Measurements from ENCODE around the gene KIF2A. TPM values are rescaled to one million over a fixed set of nuclear protein-coding genes. Genes with fewer than 3 reads are reported as not detected.

Gene KIF2A
- total and polyA plus RNA-seq, 9 of the 15 experiments (the other 6 are each of a cell fraction or from before 2014, with no cell fraction given): 42.6 to 126 (median 77.6) TPM

GRCh38 chr5:62305715-62306322 is at the start of gene KIF2A (continued):
- no peak; the same call in 1 of the 2 replicates for TF ChIP-seq ZNF197 (CRISPR knock-in tag; IDR thresholded peaks at IDR 0.05; ENCODE audit: low read depth)
- peak; percentile 84 for TF ChIP-seq KLF1 (tag; IDR thresholded peaks at IDR 0.05)
- TF ChIP-seq TEAD4 (IDR thresholded peaks at IDR 0.05; ENCODE audit: low read length): peak; percentile 52
- TF ChIP-seq TEAD4 (CRISPR knock-in tag; IDR thresholded peaks at IDR 0.05; ENCODE audit: borderline replicate concordance): no peak
- peak; percentile 54 for TF ChIP-seq SUPT5H (IDR thresholded peaks at IDR 0.05)
- no peak for TF ChIP-seq NFIX (CRISPR knock-in tag; IDR thresholded peaks at IDR 0.05; ENCODE audit: low read depth)
- TF ChIP-seq, protein P1, sequence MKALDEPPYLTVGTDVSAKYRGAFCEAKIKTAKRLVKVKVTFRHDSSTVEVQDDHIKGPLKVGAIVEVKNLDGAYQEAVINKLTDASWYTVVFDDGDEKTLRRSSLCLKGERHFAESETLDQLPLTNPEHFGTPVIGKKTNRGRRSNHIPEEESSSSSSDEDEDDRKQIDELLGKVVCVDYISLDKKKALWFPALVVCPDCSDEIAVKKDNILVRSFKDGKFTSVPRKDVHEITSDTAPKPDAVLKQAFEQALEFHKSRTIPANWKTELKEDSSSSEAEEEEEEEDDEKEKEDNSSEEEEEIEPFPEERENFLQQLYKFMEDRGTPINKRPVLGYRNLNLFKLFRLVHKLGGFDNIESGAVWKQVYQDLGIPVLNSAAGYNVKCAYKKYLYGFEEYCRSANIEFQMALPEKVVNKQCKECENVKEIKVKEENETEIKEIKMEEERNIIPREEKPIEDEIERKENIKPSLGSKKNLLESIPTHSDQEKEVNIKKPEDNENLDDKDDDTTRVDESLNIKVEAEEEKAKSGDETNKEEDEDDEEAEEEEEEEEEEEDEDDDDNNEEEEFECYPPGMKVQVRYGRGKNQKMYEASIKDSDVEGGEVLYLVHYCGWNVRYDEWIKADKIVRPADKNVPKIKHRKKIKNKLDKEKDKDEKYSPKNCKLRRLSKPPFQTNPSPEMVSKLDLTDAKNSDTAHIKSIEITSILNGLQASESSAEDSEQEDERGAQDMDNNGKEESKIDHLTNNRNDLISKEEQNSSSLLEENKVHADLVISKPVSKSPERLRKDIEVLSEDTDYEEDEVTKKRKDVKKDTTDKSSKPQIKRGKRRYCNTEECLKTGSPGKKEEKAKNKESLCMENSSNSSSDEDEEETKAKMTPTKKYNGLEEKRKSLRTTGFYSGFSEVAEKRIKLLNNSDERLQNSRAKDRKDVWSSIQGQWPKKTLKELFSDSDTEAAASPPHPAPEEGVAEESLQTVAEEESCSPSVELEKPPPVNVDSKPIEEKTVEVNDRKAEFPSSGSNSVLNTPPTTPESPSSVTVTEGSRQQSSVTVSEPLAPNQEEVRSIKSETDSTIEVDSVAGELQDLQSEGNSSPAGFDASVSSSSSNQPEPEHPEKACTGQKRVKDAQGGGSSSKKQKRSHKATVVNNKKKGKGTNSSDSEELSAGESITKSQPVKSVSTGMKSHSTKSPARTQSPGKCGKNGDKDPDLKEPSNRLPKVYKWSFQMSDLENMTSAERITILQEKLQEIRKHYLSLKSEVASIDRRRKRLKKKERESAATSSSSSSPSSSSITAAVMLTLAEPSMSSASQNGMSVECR (CRISPR knock-in tag; IDR thresholded peaks at IDR 0.05): peak; percentile 65
- no peak for TF ChIP-seq ZNF121 (CRISPR knock-in tag; conservative IDR thresholded peaks at IDR 0.05)
- TF ChIP-seq STAT5B (CRISPR knock-in tag; IDR thresholded peaks at IDR 0.05): no peak
- TF ChIP-seq CREB3 (tag; conservative IDR thresholded peaks at IDR 0.05; ENCODE audit: low read depth): peak; percentile 84
- TF ChIP-seq THAP7 (CRISPR knock-in tag; IDR thresholded peaks at IDR 0.05): no peak
- peak; percentile 98 for TF ChIP-seq MYC (IDR thresholded peaks at IDR 0.05; ENCODE audit: low read depth, low read length)
- peak; percentile 90; the same call in 1 of the 2 replicates for TF ChIP-seq MYC (CRISPR knock-in tag; IDR thresholded peaks at IDR 0.05; ENCODE audit: borderline replicate concordance, low read depth)
- peak; percentile 78 for TF ChIP-seq ATF7 (IDR thresholded peaks at IDR 0.05)
- TF ChIP-seq, protein P2, sequence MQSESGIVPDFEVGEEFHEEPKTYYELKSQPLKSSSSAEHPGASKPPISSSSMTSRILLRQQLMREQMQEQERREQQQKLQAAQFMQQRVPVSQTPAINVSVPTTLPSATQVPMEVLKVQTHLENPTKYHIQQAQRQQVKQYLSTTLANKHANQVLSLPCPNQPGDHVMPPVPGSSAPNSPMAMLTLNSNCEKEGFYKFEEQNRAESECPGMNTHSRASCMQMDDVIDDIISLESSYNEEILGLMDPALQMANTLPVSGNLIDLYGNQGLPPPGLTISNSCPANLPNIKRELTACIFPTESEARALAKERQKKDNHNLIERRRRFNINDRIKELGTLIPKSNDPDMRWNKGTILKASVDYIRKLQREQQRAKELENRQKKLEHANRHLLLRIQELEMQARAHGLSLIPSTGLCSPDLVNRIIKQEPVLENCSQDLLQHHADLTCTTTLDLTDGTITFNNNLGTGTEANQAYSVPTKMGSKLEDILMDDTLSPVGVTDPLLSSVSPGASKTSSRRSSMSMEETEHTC (IDR thresholded peaks at IDR 0.05): no peak
- TF ChIP-seq MTA1 (IDR thresholded peaks at IDR 0.05; ENCODE audit: borderline replicate concordance): peak; percentile 95
- TF ChIP-seq COPS2 (conservative IDR thresholded peaks at IDR 0.05): no peak
- no peak for TF ChIP-seq NCOA4 (IDR thresholded peaks at IDR 0.05; ENCODE audit: partially characterized antibody)
- no peak for TF ChIP-seq SP2 (IDR thresholded peaks at IDR 0.05; ENCODE audit: extremely low read depth, low read depth, low read length, poor library complexity, severe bottlenecking)
- TF ChIP-seq ZNF184 (CRISPR knock-in tag; IDR thresholded peaks at IDR 0.05): no peak
- TF ChIP-seq SMARCA5 (IDR thresholded peaks at IDR 0.05): no peak
- TF ChIP-seq ZNF77 (CRISPR knock-in tag; IDR thresholded peaks at IDR 0.05): no peak
- 0 out of 2 replicates have a peak, but pooled peaks have one; percentile 33 for TF ChIP-seq HNRNPL (IDR thresholded peaks at IDR 0.05; ENCODE audit: low read depth, low read length)
